AG09309 (cell line): Measurements from ENCODE around the gene CRAMP1.

Source experiments
- DNase-seq: peaks from one replicate; pipeline ENCODE4 v3.0.0-alpha.2; 2010; ENCODE audit warnings: low read depth
- H3K4me3 ChIP-seq: 2 replicates; pipeline ENCODE4 v1.5.1; 2011; ENCODE audit warnings: mild to moderate bottlenecking, low read depth, low read length, moderate library complexity; ENCODE audit not compliant: control insufficient read depth
- CTCF ChIP-seq: IDR thresholded peaks from 2 replicates; pipeline ENCODE4 v1.5.1; 2011; ENCODE audit warnings: mild to moderate bottlenecking, low read depth, low read length, inconsistent platforms; ENCODE audit not compliant: insufficient read depth, control insufficient read depth; ENCODE audit errors: missing control alignments

The CRAMP1 gene

GRCh38 chr16:1667916-1668315 is 55.8 kb downstream of the CRAMP1 start:
- H3K4me3 ChIP-seq = no peak overlapping the region
- no peak for TF ChIP-seq CTCF
- DNase-seq = no peak

GRCh38 chr16:1668612-1669319 is 56.6 kb downstream of the CRAMP1 start:
- DNase-seq = no peak
- TF ChIP-seq CTCF = no peak
- H3K4me3 ChIP-seq = no peak overlapping the region

GRCh38 chr16:1669698-1670097 is 57.5 kb downstream of the CRAMP1 start:
- TF ChIP-seq CTCF = no peak
- no peak for DNase-seq

GRCh38 chr16:1670371-1670770 is 58.2 kb downstream of the CRAMP1 start:
- no peak for TF ChIP-seq CTCF
- DNase-seq = no peak
- H3K4me3 ChIP-seq = no peak overlapping the region

More at GRCh38 chr16:1669698-1670097, 57.5 kb downstream of the CRAMP1 start:
- H3K4me3 ChIP-seq = no peak overlapping the region

- DNase-seq = no peak
- TF ChIP-seq CTCF = no peak
- H3K4me3 ChIP-seq = no peak overlapping the region
Observed at GRCh38 chr16:1670866-1671265, 58.7 kb downstream of the CRAMP1 start.

- no peak for DNase-seq
- no peak overlapping the region for H3K4me3 ChIP-seq
- TF ChIP-seq CTCF = no peak
Observed at GRCh38 chr16:1673424-1674151, 61.4 kb downstream of the CRAMP1 start.

GRCh38 chr16:1674306-1674705 is 62.1 kb downstream of the CRAMP1 start:
- no peak overlapping the region for H3K4me3 ChIP-seq
- no peak for TF ChIP-seq CTCF
- DNase-seq = no peak
